ENCODE data around the gene GNAQ.
A peak's percentile ranks its signal among the peaks of the same experiment; 100 is the strongest.

GNAQ gene

DNA sequence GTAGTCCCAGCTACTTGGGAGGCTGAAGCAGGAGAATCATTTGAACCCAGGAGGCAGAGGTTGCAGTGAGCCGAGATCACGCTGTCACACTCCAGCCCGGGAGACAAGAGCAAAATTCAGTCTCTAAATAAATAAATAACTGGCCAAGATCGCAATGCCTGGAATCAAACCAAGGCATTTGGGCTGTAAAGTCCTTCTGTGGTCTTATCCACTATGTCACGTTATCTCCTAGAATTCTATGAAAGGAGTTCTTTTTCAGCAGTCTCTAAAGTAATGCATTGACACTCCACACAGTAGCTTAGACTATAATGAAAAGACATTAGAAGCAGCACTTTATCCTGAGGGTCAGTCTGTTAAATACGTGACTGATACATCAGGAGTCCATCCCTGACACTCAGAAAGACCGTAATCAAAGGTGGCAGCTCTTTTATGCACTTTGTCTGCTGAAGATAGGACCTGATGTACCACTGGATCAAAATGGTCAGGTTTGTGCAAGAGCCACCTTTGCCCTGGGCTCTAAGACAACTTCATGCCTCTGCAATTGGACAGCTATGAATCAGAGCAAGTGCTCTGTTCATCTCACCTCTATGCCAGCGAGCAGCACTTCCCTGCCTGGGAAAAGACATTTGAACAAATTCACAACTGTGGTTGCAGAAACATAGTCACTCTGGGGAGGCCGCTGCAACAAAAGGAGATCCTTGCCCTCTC, 351.8 kb downstream of the GNAQ start:
- POLR2A ChIA-PET, result no interaction called here
- TF ChIP-seq, protein P1, sequence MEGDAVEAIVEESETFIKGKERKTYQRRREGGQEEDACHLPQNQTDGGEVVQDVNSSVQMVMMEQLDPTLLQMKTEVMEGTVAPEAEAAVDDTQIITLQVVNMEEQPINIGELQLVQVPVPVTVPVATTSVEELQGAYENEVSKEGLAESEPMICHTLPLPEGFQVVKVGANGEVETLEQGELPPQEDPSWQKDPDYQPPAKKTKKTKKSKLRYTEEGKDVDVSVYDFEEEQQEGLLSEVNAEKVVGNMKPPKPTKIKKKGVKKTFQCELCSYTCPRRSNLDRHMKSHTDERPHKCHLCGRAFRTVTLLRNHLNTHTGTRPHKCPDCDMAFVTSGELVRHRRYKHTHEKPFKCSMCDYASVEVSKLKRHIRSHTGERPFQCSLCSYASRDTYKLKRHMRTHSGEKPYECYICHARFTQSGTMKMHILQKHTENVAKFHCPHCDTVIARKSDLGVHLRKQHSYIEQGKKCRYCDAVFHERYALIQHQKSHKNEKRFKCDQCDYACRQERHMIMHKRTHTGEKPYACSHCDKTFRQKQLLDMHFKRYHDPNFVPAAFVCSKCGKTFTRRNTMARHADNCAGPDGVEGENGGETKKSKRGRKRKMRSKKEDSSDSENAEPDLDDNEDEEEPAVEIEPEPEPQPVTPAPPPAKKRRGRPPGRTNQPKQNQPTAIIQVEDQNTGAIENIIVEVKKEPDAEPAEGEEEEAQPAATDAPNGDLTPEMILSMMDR (IDR thresholded peaks at IDR 0.05; ENCODE audit: insufficient read depth, low read length, missing control alignments), result no peak
- DNase-seq (ENCODE audit: low read depth, low spot score), result no peak
- CTCF ChIA-PET, result interaction anchor here (1.2 kb wide), 1 partner anchor 14 kb away, joined by 3 read pairs; no protein-coding TSS in a partner anchor
- no peak overlapping the region for H3K4me3 ChIP-seq (ENCODE audit: low read depth, low read length)

DNA sequence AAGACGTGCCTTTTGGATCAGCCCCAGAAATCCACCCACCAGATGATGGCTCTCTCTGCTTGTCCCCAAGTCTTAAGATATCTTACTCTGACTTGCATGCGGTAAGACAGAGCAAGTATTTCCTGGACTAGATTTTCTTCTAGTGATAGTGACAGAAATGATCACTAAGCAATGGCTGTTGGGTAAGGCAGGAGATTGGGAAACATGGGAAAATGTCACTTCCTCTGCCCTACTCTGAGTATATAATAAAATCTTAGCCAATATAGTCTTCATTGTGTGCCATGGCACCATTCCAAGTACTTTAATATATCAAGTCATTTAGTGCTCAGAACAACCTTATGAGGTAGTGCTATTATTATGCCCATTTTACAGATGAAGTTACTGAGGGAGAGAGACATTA, 352.5 kb downstream of the GNAQ start:
- ChIA-PET CTCF (no interaction called here), POLR2A (no interaction called here)
- DNase-seq (ENCODE audit: low read depth, low spot score), result no peak
- TF ChIP-seq, protein P1 (IDR thresholded peaks at IDR 0.05; ENCODE audit: insufficient read depth, low read length, missing control alignments), result no peak
- no peak overlapping the region for H3K4me3 ChIP-seq (ENCODE audit: low read depth, low read length)

DNA sequence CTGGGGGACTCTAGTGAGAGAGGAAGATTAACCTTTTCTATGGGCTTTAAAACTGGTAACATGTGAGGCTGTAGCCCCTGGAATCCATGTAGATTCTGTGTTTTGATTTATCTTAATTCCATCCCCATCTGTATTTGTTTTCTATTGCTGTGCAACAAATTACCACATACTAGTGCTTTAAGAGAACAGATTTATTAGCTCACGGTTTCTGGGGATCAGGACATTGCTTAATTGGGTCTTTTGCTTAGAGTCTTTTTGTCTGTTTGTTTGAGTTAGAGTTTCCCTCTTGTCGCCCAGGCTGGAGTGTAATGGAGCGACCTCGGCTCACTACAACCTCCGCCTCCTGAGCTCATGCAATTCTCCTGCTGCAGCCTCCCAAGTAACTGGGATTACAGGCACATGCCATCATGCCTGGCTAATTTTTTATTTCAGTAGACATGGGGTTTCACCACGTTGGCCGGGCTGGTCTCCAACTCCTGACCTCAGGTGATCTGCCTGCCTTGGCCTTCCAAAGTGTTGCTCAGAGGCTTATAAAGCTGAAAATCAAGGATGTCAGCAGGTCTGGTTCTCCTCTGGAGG, 353.6 kb downstream of the GNAQ start:
- ChIA-PET CTCF (no interaction called here), POLR2A (no interaction called here)
- no peak overlapping the region for H3K4me3 ChIP-seq (ENCODE audit: low read depth, low read length)
- DNase-seq (ENCODE audit: low read depth, low spot score), result no peak
- TF ChIP-seq, protein P1 (IDR thresholded peaks at IDR 0.05; ENCODE audit: insufficient read depth, low read length, missing control alignments), result no peak

DNA sequence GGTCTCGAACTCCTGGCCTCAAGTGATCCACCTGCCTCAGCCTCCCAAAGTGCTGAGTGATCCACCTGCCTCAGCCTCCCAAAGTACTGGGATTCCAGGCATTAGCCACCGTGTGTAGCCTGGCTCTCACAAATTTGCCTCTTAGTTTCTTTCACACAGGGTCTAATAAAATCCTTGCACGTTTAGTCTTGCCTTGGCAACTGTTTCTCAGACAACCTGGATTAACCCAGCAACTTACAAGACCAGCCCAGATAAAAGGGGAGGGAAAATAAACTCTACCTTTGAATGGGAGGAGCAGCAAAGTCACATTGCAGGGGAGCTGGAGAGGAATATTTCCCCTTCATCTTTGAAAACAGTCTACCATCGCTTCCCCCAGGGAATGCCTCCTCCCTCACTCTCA, 354.2 kb downstream of the GNAQ start:
- no peak overlapping the region for H3K4me3 ChIP-seq (ENCODE audit: low read depth, low read length)
- ChIA-PET CTCF (no interaction called here), POLR2A (no interaction called here)

DNA sequence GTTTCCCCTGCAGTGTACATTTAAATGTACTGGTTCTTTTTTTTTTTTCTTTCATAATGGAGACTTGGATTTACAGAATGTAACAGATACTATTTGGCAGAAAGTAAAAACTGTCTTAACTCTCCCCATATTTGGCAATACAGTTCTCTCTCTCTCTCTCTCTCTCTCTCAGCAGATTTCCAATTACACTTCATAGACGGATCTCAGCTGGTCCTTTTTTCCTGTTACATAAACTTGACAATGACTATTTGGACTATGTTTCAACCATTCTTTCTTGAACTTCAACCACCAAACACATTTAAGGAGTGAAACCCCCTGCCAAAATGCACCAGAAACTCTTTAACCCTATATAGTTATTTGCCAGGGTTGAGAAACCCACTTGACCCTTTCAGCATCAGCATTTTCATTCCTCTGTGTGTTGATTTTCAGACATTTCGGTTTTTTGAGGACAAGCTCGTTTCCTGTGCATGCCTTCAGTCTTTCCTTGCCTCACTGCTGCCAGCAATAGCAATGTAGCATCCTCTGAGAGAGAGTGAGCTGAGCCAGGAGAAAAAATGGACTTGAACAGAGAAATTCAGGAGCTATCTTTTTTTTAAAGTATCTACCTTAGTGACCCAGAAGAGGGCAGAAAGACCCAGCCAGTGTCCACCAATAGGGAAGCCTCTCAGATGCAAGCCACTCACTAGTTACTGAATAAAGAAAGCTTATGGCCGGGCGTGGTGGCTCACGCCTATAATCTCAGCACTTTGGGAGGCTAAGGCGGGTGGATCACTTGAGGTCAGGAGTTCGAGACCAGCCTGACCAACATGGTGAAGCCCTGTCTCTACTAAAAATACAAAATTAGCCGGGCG, 357.4 kb downstream of the GNAQ start:
- ChIA-PET POLR2A (no interaction called here), CTCF (interaction anchor here (0.8 kb wide), 2 partner anchors 40 to 361 kb away, joined by 3 read pairs; no protein-coding TSS in a partner anchor)
- TF ChIP-seq, protein P1 (IDR thresholded peaks at IDR 0.05; ENCODE audit: insufficient read depth, low read length, missing control alignments), result no peak
- H3K4me3 ChIP-seq (ENCODE audit: low read depth, low read length), result no peak overlapping the region
- DNase-seq (ENCODE audit: low read depth, low spot score), result peak; percentile 16

More for the DNA sequence above, 354.2 kb downstream of the GNAQ start:
- DNase-seq (ENCODE audit: low read depth, low spot score), result no peak
- TF ChIP-seq, protein P1 (IDR thresholded peaks at IDR 0.05; ENCODE audit: insufficient read depth, low read length, missing control alignments), result no peak

DNA sequence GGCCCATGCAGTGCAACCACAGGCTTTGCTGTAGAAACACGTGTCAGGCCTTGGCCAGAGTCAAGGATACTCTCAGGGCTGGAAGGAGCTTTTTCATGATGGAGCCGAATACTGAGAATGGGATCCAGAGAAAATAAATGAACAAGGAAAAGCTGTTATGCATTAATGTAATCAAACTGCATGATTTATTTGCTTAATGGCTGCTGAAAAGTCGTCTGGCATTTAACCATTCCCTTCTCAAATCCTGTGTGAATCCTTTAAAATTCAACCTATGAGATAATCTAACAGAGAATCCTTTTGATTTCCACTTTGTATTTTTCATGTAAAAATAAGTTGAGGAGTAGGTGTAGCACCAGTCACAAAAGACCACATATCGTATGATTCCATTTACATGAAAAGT, 359.4 kb downstream of the GNAQ start:
- POLR2A ChIA-PET, result no interaction called here
- TF ChIP-seq, protein P1 (IDR thresholded peaks at IDR 0.05; ENCODE audit: insufficient read depth, low read length, missing control alignments), result no peak
- no peak overlapping the region for H3K4me3 ChIP-seq (ENCODE audit: low read depth, low read length)
- no peak for DNase-seq (ENCODE audit: low read depth, low spot score)
- CTCF ChIA-PET, result no interaction called here

Data from AG04449 (cell line).